T1000 (cell line): Measurements from ENCODE around the gene GTF3C1.
A peak's percentile ranks its signal among the peaks of the same experiment; 100 is the strongest.

ENCODE experiments used
- DNase-seq: peaks from one replicate; lab custom pipeline; 2025; ENCODE audit warnings: mixed read lengths; lab: John Stamatoyannopoulos, UW

The GTF3C1 gene

DNA sequence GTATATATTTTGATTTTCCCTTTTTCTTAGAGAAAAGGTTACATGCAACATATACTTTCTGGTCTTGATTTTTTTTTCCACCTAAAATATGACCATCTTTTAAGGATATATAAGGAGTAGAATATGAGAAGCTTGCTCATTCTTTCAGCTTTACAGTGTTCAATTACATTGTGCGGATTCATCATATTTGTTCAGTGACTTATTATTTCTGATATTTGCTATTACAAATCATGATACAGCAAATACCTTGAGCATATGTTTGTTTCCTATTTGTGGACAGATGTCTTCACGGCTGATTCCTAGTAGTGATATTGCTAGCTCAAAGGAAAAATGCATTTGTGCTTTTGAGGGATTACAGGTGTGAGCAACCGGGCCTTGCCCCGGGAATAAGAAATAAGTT lies 18.4 kb upstream of the GTF3C1 start:
- DNase-seq = no peak

DNA sequence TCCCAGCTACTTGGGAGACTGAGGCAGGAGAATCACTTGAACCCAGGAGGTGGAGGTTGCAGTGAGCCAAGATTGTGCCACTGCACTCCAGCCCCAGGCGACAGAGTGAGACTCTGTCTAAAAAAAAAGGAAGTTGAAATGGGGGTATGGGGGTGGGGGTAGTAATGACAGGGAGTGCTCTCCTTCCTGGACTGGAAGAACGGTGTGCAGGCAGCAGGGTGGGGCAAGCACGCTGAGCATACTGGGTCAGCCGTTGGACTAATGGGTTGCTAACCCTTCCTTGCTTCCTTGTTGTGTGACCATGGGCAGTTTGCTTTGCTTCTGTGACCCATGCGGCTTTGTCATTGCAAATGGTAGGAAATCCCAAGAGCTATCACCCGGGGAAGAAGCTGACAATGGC lies 16.7 kb upstream of the GTF3C1 start:
- DNase-seq = no peak

DNA sequence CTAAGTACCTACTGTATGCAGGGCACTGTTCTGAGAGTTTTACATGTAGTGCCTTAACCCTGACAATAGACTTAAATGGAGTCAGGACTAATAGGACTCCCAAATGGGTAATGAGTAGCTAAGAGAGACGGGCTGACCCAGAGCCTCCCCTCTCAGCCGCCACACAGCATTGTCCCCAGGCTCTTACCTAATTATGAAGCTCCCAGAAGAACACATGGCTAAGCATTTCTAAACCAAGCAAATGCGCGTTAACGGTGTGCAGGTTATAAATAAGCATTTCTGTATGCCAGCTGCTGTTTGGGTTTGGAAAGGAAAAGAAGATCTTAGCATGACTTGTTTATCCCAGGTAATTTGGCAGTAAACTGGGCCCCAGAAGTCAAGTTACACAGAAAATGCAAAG lies 14.5 kb upstream of the GTF3C1 start:
- DNase-seq = no peak

DNA sequence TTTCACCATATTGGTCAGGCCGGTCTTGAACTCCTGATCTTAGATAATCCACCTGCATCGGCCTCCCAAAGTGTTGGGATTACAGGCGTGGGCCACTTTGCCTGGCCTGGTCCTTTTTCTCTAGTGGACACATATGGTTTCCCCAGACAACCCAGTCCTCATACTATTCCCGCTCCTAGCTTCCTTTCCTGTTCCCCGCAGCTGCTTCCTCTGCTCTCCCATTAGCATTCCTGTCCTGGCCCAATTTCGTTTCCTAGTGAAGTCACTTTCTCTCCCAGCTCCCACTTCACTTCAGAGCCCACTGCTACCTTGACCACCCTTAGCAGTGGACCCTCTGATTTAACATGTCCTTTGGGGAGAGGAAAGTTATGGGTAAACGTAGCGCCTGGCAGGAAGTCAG lies 11.5 kb upstream of the GTF3C1 start:
- no peak for DNase-seq

DNA sequence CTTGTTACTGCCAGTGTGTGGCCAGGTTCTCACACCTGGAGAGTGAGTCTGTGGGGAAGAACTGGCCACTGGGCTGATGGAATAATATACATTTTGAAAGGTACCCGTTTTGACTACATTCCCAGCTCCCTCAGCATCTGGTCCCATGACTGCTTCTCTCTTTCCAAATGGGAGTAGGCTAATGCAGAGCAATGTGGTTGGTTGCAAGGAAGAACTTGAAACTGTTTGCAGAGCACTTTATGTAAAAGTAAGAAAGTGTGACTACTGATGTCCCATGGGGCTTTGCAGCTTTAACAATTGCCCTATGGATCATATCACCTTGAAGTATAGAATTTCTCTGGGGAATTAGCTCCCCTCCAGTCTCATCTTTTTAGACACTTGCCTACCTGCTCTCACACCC lies 9.2 kb upstream of the GTF3C1 start:
- no peak for DNase-seq

DNA sequence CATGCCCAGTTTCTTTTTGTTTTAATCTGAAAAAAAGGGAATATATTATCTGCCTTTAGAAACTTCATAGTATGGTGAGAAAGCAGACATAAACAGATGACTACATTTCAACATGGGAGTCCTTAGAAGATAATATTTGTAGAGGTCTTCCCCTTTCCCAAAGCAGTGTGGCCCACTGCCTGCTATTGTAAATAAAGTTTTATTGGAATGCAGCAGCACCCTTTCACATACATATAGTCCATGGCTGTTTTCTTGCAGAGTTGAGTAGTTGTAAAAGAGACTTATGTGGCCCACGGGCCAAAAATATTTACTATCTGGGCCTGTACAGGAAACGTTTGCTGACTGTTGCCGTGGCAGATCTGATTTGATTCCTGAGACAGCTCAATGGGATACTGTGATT lies 8.7 kb upstream of the GTF3C1 start:
- DNase-seq = no peak

DNA sequence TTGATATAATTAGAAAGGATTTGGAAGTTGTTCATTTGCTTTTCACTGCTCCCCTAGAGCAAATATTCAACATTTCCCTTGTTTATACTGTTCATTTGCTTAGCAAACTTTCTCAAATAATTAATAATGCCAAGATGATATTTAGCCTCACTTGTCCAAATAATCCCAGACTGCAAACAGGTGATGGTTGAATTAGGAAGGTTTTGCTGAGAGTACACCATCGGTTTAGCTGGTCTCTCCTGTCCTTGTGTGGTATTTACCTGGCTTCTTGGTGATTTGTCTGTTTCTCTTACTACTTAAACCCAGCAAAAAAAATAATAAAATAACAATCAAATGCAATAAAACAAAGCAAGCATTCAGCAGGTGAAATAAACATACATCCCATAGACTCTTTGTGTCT lies 6.8 kb upstream of the GTF3C1 start:
- DNase-seq = no peak

DNA sequence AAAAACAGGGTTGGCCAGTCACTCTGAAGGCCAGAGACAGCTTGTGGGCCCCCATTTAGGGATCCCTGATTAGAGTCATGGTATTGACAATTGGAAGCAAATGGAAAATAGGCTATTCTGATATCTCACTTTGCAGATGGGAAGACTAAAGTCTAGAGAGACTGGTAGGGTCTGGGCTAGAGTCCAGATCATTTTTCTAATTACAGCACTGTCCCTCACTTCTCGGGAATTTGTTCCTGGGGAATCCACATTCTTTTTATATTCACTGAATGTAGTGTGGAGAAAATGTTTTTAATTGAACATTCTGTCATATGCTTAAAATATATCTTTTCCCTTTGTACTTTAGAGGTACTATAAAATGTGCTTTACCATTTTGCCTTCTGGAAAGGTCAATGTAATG lies 1.3 kb upstream of the GTF3C1 start:
- no peak for DNase-seq

DNA sequence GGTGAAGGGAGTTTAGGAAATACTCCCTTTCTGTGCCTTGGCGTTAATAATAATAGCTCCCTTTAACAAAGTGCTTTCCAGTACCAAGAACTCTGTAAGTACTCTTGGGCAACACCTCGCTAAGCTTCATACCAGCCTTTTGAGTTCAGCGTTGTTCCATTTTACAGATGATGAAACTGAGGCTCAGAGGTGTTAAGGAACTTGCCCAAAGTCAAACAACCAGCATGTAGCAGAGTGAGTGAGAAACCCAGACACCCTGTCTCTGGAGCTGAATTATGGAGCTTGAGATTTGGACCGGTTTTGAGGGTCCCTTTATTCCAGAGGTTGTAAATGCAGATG lies 838 bp upstream of the GTF3C1 start:
- no peak for DNase-seq

DNA sequence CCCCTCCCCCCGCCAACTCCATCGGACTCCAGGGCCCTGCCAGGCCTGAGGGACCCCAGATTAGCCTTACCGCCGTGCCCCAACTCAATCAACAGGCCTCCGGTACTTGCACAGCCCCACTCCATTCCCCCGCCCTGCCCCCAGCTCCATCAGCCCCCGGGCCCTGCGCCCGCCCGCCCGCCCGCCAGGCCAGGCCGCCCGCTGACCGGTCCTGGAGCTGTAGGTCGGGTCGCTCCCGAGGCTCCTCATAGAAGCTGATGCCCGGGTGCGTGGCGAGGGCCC lies 308 bp downstream of the GTF3C1 start:
- DNase-seq = no peak

DNA sequence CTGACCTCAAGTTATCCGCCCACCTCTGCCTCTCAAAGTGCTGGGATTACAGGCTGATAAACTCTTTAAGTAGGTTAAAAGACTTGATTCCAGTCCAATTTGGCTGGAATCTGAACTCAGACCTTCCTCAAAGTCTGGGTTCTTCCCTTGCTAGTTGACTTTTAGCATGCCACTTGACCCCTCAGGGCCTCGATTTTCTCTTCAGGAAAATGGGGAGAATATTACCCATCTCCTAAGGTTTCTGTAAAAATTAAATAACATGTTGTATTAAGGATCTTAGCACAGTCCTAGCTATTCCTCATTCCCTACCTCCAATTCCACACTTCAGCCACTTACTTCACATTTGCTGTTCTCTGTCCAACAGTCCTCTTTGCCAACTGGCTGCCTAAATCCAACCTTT lies 1.9 kb downstream of the GTF3C1 start:
- no peak for DNase-seq

DNA sequence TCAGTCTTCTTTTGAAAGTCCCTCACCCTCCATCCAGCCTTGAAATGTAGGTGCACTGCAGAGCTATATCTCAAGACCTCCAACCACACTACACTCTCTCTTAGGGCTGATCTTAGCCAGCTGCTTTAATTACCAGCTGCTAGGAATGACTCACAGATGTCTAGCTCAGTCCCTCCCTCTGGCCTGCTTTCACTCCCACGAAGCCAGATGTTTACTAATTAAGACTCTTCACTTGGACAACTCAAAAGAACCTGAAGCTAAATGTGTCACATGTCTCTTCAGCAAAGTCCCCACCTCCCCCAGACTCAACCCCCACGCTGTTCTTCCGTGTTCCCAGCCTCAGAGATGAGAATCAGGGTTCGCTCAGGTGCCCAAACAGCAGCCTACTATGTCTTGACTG lies 2.6 kb downstream of the GTF3C1 start:
- DNase-seq = no peak

DNA sequence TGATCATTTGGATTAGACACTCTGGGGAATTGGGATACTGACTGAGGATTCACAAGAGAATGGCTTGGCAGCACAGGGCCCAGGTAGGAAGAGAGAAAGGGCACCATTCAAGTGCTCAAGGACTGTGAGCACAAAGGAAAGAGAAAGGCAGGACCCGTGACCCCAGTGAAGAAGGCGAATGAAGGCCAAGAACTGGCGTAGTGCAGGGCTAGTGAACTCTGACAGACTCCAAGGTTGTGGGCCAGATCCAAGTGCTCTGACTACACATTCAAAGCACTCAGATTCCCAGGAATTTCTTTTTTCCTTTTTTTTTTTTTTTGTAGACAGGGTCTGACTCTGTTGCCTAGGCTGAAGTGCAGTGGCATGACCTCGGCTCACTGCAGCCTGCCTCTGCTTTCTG lies 5.0 kb downstream of the GTF3C1 start:
- no peak for DNase-seq

DNA sequence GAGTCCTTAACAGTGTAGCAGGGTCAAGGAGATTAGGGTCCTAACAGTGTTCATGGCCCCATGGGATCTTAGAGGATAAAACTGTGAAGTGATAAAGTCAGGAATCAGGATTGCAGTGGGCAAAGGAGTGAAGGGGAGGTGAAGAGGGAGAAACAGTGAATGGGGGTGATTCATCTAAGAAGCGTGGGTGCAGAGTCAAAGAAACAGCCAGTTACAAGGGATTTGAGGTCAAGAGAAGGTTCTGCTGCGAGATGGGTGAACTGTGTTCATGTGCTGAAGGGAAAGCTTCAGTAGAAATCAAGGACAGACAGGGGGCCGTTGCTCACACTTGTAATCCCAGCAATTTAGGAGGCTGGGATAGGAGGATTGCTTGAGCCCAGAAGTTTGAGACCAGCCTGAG lies 5.9 kb downstream of the GTF3C1 start:
- DNase-seq = no peak

DNA sequence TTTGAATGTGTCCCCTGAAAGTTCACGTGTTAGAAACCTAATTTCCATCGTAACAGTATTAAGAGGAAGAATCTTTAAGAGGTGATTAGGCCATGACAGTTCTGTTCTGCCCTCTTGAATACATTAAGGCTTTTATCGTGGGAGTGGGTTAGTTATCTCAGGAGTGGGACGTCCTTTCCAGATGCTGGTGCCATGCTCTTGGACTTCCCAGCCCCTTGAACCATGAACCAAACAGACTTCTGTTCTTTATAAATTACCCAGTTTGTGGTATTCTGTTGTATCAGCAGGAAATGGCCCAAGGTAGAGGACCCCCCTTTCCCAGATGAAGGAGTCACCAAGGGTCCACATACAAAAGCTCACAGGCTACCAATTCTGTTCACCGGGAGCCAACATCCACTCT lies 10.1 kb downstream of the GTF3C1 start:
- DNase-seq = no peak

DNA sequence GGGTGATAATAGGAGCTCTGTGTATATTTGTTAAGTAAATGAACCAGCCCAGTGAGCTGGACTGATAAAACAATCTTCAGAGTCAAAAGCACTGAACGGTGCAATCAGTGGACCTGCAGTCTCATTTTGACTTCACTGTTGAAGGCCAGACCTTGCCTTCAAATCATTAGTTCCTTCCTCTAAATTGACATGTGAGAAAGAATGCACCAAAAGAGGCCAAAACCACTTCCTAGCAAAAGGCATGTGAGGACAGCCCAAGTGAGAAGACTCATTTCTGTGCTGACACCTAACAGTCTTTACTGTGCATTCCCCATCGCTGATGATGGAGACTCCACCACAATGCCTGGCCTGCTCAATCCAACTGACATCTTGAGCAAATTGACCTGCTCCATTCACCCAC lies 10.6 kb downstream of the GTF3C1 start:
- DNase-seq = no peak

DNA sequence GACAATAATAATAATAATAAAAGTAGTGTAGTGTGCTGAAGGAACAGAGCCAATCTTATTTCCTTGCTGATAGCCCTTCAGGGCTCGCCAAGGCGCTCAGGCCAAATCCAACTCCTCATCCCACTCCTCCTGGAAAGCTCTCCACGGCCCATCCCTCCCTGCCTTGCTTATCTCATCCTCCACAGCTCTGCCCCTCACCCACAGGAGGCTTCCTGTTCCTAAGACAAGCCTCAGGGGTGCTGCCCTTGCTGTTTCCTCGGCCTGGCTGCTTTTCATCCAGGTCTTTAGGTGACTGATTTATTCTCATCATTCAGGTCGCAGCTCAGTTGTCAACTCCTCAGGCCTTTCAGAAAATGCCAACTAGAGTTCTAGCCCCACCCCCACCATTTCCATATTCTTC lies 11.2 kb downstream of the GTF3C1 start:
- DNase-seq = no peak

DNA sequence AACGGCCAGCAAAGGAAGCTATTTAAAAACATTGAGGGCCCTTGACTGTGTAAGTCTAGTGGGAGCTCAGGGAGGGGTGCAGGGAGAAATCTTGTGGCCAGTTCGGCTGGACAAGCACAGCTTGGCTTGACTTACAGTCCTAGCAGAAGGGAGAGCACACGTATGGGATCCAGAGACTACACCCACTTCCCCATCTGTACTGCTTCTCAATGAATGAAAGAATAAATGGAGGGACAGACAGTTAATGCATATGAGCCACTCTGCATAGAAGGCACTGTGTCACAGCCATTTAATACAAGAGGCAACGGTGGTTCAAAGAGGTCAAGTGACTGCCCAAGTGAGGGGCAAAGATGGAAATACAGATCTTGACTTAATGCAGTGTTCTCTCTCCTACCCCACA lies 15.5 kb downstream of the GTF3C1 start:
- DNase-seq = no peak

DNA sequence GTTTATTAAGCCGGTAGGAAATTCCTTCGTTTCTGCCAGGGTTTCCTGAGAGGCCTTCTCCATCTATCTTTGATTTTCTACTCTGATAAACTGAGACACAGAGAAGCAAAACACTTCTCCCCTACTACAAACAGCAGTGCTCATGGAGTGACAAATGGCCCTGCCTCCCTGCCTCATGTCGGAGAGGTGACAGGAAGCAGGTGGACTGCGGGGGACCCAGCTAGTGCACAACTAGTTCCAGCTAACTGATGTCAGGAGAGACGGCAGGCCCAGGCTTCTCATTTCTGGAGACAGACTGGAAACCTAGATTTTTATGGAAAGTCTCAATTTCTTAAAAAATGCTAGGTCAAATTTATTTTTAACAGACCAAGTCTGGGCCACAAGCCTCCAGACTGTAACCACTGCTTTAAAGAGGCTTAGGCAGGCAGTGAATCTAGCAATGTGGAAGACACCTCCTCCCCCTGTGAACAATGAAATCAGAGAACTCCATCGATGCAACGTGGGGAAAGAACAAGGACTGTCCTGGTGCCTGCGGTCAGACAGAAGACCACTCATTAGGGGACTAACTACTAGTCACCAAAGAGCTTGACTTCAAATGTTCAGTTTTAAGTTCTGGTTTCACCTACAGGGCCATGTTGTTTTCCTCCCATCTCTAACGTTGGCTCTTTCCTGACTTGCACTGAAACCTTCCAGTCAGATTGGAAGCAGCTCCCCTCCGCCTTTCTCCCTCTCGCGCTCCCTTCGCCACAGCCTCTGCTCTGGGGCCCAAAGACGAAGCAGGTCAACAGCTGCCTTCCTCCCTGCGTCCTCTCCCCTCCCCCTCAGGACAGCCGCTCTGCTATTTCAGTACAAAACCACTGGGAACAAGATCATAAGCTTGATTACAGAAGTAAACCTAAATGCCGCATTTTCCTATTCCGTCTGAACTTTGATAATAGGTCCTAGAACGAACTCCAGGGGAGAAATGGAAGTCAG lies 17.6 kb downstream of the GTF3C1 start:
- no peak for DNase-seq

DNA sequence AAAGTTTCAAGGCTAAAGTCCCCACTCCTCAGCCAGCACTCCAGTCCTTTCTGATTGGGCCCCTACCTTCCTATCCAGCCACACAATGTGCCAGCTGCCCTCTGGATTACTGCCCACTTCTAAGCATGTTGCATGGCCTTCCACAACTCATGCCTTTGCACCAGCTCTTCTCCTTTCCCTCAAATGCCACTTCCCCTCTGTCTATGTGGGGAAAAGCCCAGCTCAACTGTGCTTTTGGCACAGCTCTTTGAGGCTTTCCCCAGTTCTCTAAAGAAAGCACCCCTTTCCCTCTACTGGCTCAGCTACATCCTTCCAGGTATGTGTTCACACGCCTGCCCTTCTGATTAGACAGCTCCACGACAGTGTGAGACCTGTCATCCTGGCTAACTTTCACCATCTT lies 18.5 kb downstream of the GTF3C1 start:
- no peak for DNase-seq

DNA sequence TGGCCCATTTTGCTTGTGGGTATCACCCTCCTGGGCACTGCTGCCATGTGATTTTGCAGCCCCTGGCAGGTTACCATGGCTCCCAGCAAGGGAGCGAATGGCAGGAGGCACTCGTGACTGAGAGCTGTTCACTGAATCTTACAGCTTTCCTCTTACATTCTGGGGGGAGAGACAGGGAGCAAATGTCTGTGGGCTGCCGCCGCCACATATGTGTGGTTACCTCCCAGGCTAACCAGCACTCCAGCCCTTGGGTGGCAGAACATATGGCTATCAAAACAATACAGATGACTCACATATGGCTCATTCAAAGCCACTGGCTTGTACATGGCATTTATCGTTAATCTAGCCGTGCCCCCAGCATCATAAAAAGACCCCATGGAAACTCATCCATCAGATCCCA lies 19.8 kb downstream of the GTF3C1 start:
- DNase-seq = peak; percentile 73

DNA sequence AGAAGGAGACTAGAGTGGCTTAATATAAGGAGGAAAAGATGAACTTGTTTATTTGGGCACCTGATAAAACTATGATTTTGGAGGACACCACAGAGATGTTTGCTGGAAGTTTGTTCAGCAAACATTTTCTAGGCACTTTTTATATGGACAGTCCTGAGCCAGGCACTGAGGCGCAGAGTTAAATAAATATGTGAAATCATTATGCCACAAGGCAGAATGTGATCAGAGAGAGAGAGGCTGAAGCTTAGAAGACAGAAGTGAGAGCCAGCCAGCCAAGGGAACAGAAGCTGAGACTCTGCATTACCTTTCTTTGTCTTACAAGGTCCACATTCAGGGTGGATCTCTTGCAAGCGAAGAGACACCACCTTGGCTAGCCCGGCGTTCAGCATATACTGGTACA lies 21.4 kb downstream of the GTF3C1 start:
- no peak for DNase-seq

DNA sequence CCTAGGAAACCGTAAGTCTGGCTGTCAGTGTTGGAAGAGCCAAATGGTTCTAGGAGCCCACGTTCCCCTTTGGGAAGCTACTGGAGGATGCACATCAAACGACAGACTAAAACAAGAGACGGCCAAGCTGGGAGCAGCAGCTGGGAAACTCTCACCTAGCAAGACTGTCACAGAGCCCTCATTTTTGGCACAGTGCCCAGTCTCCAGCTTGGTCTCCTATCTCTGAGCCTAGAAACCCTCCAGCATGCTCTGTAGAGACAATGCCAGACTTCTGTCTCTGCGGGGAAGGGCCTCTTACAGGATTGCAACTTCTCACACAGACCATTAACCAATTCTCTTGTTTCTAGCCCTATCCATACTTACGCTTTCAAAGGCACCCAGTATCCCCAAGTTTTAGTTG lies 23.5 kb downstream of the GTF3C1 start:
- DNase-seq = no peak

DNA sequence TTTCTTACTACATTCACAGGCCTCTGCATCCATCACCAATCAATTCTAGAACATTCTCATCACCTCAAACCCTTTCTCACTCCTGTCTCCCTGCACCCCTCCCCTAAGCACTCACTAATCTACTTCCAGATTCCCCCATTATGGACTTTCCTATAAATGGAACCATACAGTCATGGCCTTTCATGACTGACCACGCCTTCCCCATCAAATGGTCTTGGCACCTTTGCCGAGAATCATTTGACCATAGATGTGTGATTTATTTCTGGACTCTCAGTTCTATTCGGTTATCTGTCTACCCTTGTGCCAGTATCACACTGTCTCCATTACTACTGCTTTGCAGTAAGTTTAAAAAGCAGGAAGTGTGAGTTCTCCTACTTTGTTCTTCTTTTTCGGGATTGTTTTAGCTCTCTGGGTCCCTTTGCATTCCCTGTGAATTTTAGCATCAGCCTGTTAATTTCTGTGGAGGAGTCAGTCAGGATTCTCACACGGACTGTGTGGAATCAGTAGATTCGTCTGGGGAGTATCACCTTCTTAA lies 27.5 kb downstream of the GTF3C1 start:
- no peak for DNase-seq
